Uterus (tissue), 4 donors: ENCODE data around the gene BCO2. TPM values are rescaled to one million over a fixed set of nuclear protein-coding genes. Genes with fewer than 3 reads are reported as not detected.
"Not testable (repeated sequence)": the region's sequence is repeated elsewhere in the genome, so short reads cannot be mapped to it uniquely, and the experiment has no call there.

Experiments
- DNase-seq, 2 donors: peaks; one replicate each; pipeline ENCODE4 v3.0.0-alpha.2; 2019 to 2020
- H3K27ac ChIP-seq, 2 donors: fragments of 200-600 bp; sonication (generic); 1 replicate in 1 of 2; 2 replicates in 1 of 2; pipeline ENCODE4 v1.5.1; 2016 to 2018
- H3K27me3 ChIP-seq, 2 donors: fragments of 200-600 bp; sonication (generic); one replicate each; pipeline ENCODE4 v1.5.1; 2018 to 2019; ENCODE audit warnings: control low read depth in 1 of 2
- H3K36me3 ChIP-seq, 2 donors: fragments of 200-600 bp; sonication (generic); one replicate each; pipeline ENCODE4 v1.5.1; 2019; ENCODE audit warnings: control low read depth in 1 of 2
- H3K4me1 ChIP-seq, 2 donors: fragments of 200-600 bp; sonication (generic); one replicate each; pipeline ENCODE4 v1.5.1; 2018 to 2019; ENCODE audit warnings: control low read depth in 1 of 2
- H3K4me3 ChIP-seq, 2 donors: fragments of 200-600 bp; sonication (generic); 1 replicate in 1 of 2; 2 replicates in 1 of 2; pipeline ENCODE4 v1.5.1; 2018 to 2019; ENCODE audit warnings: mild to moderate bottlenecking in 1 of 2
- H3K9me3 ChIP-seq, 2 donors: fragments of 200-600 bp; sonication (generic); one replicate each; pipeline ENCODE4 v1.5.1; 2019; ENCODE audit warnings: control low read depth in 1 of 2
- POLR2A ChIP-seq, 2 donors: fragments of 450-650 bp; IDR thresholded peaks; one replicate each; pipeline ENCODE4 v1.6.1; 2016; ENCODE audit warnings: antibody characterized with exemption in 2 of 2, mild to moderate bottlenecking in 1 of 2, moderate library complexity in 1 of 2
- intact Hi-C: fragments of 100-400 bp; cut with DNase I; formaldehyde crosslinking; loops from one replicate; pipeline ENCODE4 v1.15.1; 2023; ENCODE audit warnings: low total_unique reads
- total RNA-seq, 4 donors: library from RNA; depleted of rRNA in 3 of 4; stranded (reverse); fragments of >200 nt in 3 of 4; gene quantifications; one replicate each; pipeline versions ENCODE4 v1.1.0 to v1.2.4, GENCODE V29; 2014 to 2023
- TF ChIP-seq, protein P1 (sequence below), 4 experiments: fragments of 200-600 bp in 2 of 4; fragments of 450-650 bp in 2 of 4; sonication (generic) in 2 of 4; IDR thresholded peaks; one replicate each; pipeline ENCODE4 v1.5.1; 2016 to 2019; ENCODE audit warnings: antibody characterized with exemption in 4 of 4, mild to moderate bottlenecking in 2 of 4, moderate library complexity in 1 of 4
- donor health status: DM: yes; HTN: yes; CAD: no.

The BCO2 gene
- total RNA-seq, 4 donors from 2014 or later: 4.6 to 15.3 (median 14.2) TPM

DNA sequence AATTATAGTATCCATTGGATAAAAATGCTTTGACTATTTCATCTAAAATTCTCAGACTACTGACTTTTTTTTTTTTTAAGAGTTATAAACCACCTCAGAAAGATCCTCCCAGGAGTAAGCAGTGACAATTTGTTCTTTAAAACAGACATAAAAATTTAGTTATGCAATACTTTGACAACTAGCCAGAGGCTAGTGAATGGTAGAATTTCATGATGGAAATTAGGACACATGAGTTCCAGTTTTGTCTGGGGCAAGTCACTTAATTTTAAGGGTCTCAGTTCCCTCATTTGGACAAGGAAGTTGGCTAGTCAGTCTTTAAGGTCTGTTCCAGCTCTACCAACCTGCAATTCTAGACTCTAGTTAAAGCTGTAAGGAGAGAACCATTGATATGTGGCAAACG, 14.3 kb upstream of the BCO2 start:
- Histone ChIP-seq H3K9me3 (no peaks in the 10 kb centered on the region), H3K36me3 (no peaks in the 10 kb centered on the region), H3K27ac (no peak overlapping the region), H3K4me1 (no peaks in the 10 kb centered on the region), H3K4me3 (no peak overlapping the region), H3K27me3 (no peaks in the 10 kb centered on the region)
- DNase-seq: no peak
- intact Hi-C loops: no loop called here
- TF ChIP-seq POLR2A (IDR thresholded peaks at IDR 0.05): no peak
- TF ChIP-seq, protein P1, sequence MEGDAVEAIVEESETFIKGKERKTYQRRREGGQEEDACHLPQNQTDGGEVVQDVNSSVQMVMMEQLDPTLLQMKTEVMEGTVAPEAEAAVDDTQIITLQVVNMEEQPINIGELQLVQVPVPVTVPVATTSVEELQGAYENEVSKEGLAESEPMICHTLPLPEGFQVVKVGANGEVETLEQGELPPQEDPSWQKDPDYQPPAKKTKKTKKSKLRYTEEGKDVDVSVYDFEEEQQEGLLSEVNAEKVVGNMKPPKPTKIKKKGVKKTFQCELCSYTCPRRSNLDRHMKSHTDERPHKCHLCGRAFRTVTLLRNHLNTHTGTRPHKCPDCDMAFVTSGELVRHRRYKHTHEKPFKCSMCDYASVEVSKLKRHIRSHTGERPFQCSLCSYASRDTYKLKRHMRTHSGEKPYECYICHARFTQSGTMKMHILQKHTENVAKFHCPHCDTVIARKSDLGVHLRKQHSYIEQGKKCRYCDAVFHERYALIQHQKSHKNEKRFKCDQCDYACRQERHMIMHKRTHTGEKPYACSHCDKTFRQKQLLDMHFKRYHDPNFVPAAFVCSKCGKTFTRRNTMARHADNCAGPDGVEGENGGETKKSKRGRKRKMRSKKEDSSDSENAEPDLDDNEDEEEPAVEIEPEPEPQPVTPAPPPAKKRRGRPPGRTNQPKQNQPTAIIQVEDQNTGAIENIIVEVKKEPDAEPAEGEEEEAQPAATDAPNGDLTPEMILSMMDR (IDR thresholded peaks at IDR 0.05): no peak

- H3K4me3 ChIP-seq, H3K27me3 ChIP-seq, DNase-seq, H3K27ac ChIP-seq, H3K36me3 ChIP-seq, H3K9me3 ChIP-seq, intact Hi-C loops, H3K4me1 ChIP-seq: not testable (repeated sequence)
Observed at GRCh38 chr11:112162200-112162599, 13.1 kb upstream of the BCO2 start.

GRCh38 chr11:112162761-112163546, 12.4 kb upstream of the BCO2 start:
- Histone ChIP-seq H3K27ac (no peak overlapping the region), H3K4me1 (no peaks in the 10 kb centered on the region), H3K4me3 (no peak overlapping the region), H3K9me3 (no peaks in the 10 kb centered on the region), H3K27me3 (no peaks in the 10 kb centered on the region), H3K36me3 (no peaks in the 10 kb centered on the region)
- intact Hi-C loops: no loop called here
- no peak for TF ChIP-seq POLR2A (IDR thresholded peaks at IDR 0.05)
- TF ChIP-seq, protein P1 (IDR thresholded peaks at IDR 0.05): no peak
- no peak for DNase-seq

GRCh38 chr11:112163875-112164685, 11.2 kb upstream of the BCO2 start, which contains the start of gene IL18:
IL18 (minus strand) TSS chr11:112164094; CDS start chr11:112155053, 9,041 bp downstream.
- Histone ChIP-seq H3K4me1 (no peaks in the 10 kb centered on the region), H3K27ac (no peak within 1 kb of the TSS), H3K36me3 (no peaks in the 10 kb centered on the region), H3K4me3 (no peak within 1 kb of the TSS), H3K9me3 (no peaks in the 10 kb centered on the region), H3K27me3 (no peaks in the 10 kb centered on the region)
- intact Hi-C loops: no loop called here
- TF ChIP-seq POLR2A (IDR thresholded peaks at IDR 0.05): no peak
- TF ChIP-seq, protein P1 (IDR thresholded peaks at IDR 0.05): no peak
- no peak for DNase-seq

DNA sequence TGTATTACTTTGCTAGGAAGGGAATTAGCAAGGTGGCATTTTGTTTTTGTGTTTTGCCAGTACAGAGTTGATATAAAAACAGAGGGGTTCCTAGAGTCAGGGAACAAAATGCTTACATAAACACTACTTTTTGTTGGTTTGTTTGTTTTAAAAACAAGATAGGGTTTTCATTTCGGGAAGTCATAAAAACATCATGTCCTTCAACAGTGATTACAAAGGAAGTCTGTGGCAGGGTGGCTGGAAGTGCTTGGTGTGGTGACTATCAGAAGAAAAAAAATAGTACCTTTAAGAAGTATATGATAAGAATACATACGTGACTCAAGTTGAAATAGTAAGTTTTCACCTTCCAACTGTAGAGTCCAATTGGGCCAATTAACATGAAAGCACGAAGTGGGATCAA, 10.3 kb upstream of the BCO2 start:
- TF ChIP-seq, protein P1 (IDR thresholded peaks at IDR 0.05): no peak
- TF ChIP-seq POLR2A (IDR thresholded peaks at IDR 0.05): no peak
- H3K36me3 ChIP-seq: no peaks in the 10 kb centered on the region
- no peaks in the 10 kb centered on the region for H3K4me1 ChIP-seq
- H3K27me3 ChIP-seq: no peaks in the 10 kb centered on the region
- no peak for DNase-seq
- no peak overlapping the region for H3K27ac ChIP-seq
- intact Hi-C loops: no loop called here
- no peak overlapping the region for H3K4me3 ChIP-seq
- no peaks in the 10 kb centered on the region for H3K9me3 ChIP-seq
